OCI-LY1 (cell line): ENCODE measurements around the gene XKR7.

ENCODE experiments used
- CTCF ChIP-seq: fragments of 200-600 bp; sonication (generic), shearing (Covaris generic); IDR thresholded peaks from 2 replicates; pipeline ENCODE4 v1.5.1; 2017; ENCODE audit warnings: mild to moderate bottlenecking, antibody characterized with exemption, low read length, moderate library complexity, mixed read lengths
- EZH2 ChIP-seq: fragments of 200-600 bp; sonication (generic), shearing (Covaris generic); IDR thresholded peaks from 2 replicates; pipeline ENCODE4 v1.8.0; 2017; ENCODE audit warnings: borderline replicate concordance, mixed run types, mild to moderate bottlenecking, antibody characterized with exemption, low read length, moderate library complexity, mixed read lengths

- TF ChIP-seq CTCF = no peak
- TF ChIP-seq EZH2 = no peak
Observed at GRCh38 chr20:31975874-31976273, 7.9 kb downstream of the XKR7 start.
